22Rv1 (cell line): ENCODE measurements around the gene CACHD1.
"Not testable (repeated sequence)": the region's sequence is repeated elsewhere in the genome, so short reads cannot be mapped to it uniquely, and the experiment has no call there.

Experiments
- H3K27ac ChIP-seq: fragments of 450-650 bp; 2 replicates; pipeline ENCODE4 v1.5.1; 2017
- ZFX ChIP-seq: fragments of 450-650 bp; IDR thresholded peaks from 2 replicates; pipeline ENCODE4 v1.6.1; 2017; ENCODE audit warnings: antibody characterized with exemption, borderline replicate concordance
- TF ChIP-seq, protein P1 (sequence below): fragments of 450-650 bp; IDR thresholded peaks from 2 replicates; pipeline ENCODE4 v1.5.1; 2017; ENCODE audit warnings: mild to moderate bottlenecking

The CACHD1 gene

DNA sequence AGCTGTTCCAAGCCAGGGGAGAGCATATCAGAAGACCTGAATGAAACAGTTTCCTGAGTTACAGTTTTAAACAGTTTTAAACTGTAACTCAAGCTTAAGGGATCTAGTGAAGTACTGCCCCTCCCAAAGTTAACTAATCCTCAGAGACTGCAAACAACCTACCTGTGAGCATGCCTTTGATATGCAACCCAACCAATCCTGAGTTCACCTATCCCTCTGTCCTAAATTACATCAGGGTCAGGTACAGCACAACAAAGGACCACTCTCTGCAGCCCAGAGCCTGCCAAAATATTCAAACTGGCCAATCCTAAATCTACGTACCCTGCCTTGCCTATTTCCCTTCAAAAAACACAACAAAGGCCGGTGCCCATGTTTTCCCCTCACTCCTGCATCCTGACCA is 242.1 kb downstream of the CACHD1 start:
- TF ChIP-seq, protein P1, sequence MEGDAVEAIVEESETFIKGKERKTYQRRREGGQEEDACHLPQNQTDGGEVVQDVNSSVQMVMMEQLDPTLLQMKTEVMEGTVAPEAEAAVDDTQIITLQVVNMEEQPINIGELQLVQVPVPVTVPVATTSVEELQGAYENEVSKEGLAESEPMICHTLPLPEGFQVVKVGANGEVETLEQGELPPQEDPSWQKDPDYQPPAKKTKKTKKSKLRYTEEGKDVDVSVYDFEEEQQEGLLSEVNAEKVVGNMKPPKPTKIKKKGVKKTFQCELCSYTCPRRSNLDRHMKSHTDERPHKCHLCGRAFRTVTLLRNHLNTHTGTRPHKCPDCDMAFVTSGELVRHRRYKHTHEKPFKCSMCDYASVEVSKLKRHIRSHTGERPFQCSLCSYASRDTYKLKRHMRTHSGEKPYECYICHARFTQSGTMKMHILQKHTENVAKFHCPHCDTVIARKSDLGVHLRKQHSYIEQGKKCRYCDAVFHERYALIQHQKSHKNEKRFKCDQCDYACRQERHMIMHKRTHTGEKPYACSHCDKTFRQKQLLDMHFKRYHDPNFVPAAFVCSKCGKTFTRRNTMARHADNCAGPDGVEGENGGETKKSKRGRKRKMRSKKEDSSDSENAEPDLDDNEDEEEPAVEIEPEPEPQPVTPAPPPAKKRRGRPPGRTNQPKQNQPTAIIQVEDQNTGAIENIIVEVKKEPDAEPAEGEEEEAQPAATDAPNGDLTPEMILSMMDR: no peak
- no peak for TF ChIP-seq ZFX
- no peak overlapping the region for H3K27ac ChIP-seq

DNA sequence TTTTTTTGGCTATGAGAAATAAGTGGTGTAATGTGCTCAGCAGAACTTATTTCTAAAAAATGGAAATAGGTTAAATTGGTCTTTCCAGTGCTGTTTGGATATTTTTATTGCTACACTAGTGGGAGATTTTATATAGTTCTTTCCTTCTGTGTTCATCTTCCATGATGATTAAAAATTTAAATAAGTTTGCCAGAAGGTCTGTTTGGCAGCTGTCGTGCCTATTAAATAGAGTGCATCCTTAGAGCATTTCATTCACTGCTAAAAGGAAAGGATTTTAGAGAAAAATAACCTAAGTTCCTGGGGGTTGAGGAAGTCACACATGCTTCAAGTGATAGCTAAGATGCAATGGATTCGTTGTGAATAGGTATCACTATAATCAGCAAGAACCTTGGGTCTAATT is 245.3 kb downstream of the CACHD1 start:
- H3K27ac ChIP-seq: no peak overlapping the region
- TF ChIP-seq ZFX: no peak
- TF ChIP-seq, protein P1: no peak

DNA sequence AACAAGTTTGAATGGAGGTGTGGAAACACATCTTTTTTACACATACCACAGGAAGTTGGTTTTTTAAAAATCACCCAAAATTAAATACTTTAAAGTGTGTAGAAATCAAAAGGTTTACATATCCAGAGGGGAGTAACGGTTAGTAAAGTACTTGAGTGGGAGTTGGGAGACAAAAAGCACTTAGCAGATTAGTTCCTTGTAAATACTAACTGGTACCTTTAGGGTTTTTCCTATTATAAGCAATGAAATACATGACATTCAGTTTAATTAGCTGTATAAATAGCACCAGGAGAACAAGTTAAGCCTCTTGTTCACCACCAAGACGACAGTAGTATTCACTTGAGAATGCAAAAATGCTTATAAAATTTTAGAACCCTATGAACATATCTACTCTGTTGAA is 251.2 kb downstream of the CACHD1 start:
- TF ChIP-seq, protein P1: no peak
- TF ChIP-seq ZFX: no peak
- H3K27ac ChIP-seq: no peak overlapping the region

DNA sequence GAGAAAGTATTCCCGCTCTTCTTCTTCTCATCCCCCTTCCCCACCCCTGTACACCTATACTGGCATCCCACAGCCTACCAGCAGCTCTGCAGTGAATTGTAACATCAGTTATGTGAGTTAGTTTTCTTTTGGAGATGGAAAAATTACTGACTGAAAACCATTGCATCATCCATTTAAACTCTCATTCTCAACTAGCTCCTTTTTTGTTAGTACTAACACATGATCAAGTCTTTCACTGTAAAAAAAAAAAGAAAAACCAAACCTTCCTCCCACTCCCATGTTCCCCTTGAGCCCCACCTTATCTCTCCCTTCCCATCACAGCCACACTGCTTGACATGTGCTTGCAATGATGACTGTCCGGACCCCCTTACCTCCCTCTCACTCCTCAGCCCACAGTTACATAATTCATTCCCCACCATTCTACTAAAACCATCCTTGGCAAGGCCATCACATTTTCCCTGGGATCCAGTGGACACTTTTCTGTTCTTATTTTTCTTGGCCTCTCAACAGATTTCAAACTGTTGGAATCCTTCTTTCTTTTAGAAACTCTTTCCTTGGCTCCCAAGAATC is 251.7 kb downstream of the CACHD1 start:
- TF ChIP-seq, protein P1: no peak
- TF ChIP-seq ZFX: no peak
- H3K27ac ChIP-seq: no peak overlapping the region

DNA sequence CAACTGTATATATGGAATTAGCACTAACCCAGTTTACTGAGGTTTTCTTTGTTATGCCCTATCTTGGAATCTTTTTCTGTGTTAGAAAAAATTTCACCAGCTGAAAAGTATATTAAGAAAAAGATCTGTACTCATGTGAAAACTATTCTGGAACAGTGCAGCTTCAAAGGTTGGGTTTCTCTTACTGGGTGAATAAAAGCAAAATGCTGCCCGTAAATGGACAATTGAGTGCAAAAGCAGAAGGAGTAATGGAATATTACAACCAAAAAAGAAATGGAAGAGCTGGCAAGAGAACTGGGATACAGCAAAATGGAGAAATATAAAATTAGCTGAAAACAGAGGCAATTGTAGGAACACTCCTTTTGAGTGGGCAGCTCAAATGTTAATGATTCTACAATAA is 257.9 kb downstream of the CACHD1 start:
- H3K27ac ChIP-seq: no peak overlapping the region
- no peak for TF ChIP-seq ZFX
- TF ChIP-seq, protein P1: no peak

DNA sequence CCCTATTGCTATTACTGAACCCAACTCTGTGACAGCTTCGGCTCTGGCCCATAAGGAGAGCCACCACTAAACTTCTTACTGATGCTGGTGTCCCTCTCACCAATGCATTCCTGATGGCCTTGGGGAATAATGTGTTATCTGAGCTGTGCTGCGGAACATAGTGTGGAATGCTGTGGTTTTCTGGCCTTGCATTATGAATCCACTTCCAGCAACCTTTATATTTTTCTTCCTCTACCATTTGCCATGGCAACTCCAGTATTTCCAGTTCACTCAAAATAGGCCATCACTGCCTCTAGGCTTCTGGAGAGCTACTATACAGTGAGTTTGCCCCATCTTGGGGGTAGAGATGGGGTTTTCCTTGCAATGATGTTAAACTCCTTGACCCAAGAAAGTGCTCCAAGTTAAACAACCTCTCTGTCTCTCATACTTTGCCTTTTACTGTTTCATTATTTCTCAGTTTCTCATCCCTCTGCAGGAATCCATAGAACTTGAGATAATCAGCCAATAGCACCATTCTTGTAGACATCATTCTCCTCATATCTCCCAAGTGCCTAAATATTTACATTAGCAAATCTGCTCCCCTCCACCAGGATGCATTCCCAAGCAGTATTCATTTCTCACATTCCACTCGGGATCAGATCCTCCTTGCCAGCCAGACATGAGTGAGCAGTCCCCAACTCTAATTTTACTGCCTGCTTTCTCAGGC is 263.8 kb downstream of the CACHD1 start:
- no peak overlapping the region for H3K27ac ChIP-seq
- TF ChIP-seq, protein P1: no peak
- TF ChIP-seq ZFX: no peak

DNA sequence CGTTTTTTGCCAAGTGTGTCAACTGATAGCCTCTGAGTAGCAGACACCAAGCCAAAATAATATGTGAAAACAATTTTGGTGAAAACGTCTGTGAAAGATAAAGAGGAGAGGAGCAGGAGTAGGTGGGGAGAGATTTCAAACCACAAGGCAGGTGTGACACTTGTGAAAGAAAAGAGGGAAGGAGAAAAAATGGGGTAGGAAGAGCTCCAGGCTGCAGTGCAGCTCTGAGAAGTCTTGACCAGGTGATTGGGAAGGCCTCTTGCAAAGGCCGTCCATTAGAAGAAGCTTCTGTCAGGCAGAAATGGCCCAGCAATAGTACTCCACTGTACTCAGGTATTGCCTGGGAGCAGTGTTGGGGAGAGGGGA is 264.3 kb downstream of the CACHD1 start:
- no peak overlapping the region for H3K27ac ChIP-seq
- TF ChIP-seq ZFX: no peak
- TF ChIP-seq, protein P1: no peak

DNA sequence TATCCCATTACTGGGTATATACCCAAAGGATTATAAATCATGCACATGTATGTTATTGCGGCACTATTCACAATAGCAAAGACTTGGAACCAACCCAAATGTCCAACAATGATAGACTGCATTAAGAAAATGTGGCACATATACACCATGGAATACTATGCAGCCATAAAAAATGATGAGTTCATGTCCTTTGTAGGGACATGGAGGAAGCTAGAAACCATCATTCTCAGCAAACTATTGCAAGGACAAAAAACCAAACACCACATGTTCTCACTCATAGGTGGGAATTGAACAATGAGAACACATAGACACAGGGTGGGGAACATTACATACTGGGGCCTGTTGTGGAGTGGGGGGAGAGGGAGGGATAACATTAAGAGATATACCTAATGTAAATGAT is 270.8 kb downstream of the CACHD1 start:
- not testable (repeated sequence) for H3K27ac ChIP-seq
